AG09309 (cell line): Measurements from ENCODE around the gene TTC21B.

ENCODE experiments used
- DNase-seq: peaks from one replicate; pipeline ENCODE4 v3.0.0-alpha.2; 2010; ENCODE audit warnings: low read depth
- H3K4me3 ChIP-seq: 2 replicates; pipeline ENCODE4 v1.5.1; 2011; ENCODE audit warnings: mild to moderate bottlenecking, low read depth, low read length, moderate library complexity; ENCODE audit not compliant: control insufficient read depth
- TF ChIP-seq, protein P1 (sequence below): IDR thresholded peaks from 2 replicates; pipeline ENCODE4 v1.5.1; 2011; ENCODE audit warnings: mild to moderate bottlenecking, low read depth, low read length, inconsistent platforms; ENCODE audit not compliant: insufficient read depth, control insufficient read depth; ENCODE audit errors: missing control alignments

The TTC21B gene

DNA sequence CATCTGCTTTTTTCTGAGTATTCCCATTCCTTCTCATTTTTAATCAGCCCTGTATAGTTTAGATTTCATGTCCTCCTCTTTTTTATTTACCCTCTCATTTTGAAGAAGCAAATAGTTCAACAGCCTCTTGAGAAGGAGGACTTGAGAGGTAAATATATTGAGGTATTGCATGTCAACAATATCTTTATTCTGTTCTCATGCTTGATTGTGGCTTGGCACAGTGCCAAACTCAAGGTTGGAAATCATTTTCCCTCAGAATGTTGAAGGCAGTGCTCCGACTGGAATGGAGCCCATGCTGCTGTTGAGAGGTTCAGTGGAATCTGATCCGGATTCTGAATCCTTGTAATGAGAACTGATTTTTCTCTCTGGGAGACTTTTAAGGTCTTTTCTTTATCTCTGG, 128.5 kb downstream of the TTC21B start:
- TF ChIP-seq, protein P1, sequence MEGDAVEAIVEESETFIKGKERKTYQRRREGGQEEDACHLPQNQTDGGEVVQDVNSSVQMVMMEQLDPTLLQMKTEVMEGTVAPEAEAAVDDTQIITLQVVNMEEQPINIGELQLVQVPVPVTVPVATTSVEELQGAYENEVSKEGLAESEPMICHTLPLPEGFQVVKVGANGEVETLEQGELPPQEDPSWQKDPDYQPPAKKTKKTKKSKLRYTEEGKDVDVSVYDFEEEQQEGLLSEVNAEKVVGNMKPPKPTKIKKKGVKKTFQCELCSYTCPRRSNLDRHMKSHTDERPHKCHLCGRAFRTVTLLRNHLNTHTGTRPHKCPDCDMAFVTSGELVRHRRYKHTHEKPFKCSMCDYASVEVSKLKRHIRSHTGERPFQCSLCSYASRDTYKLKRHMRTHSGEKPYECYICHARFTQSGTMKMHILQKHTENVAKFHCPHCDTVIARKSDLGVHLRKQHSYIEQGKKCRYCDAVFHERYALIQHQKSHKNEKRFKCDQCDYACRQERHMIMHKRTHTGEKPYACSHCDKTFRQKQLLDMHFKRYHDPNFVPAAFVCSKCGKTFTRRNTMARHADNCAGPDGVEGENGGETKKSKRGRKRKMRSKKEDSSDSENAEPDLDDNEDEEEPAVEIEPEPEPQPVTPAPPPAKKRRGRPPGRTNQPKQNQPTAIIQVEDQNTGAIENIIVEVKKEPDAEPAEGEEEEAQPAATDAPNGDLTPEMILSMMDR: no peak
- H3K4me3 ChIP-seq: no peak overlapping the region
- DNase-seq: no peak
